GM12891 (cell line): ENCODE measurements around the gene STPG1.

ENCODE experiments used
- PAX5 ChIP-seq: IDR thresholded peaks from 2 replicates; pipeline ENCODE4 v1.6.1; 2011; ENCODE audit warnings: low read length, moderate library complexity, mild to moderate bottlenecking; ENCODE audit not compliant: insufficient read depth, severe bottlenecking
- POLR2A ChIP-seq: IDR thresholded peaks from 2 replicates; pipeline ENCODE4 v1.6.1; 2011; ENCODE audit warnings: low read depth, low read length, control low read depth
- POLR2AphosphoS5 ChIP-seq: IDR thresholded peaks from 2 replicates; pipeline ENCODE4 v1.6.1; 2011; ENCODE audit warnings: low read depth, low read length, control low read depth
- POU2F2 ChIP-seq: IDR thresholded peaks from 2 replicates; pipeline ENCODE4 v1.6.1; 2011; ENCODE audit warnings: low read depth, mild to moderate bottlenecking, control low read depth, low read length, moderate library complexity
- SPI1 ChIP-seq: IDR thresholded peaks from 2 replicates; pipeline ENCODE4 v1.6.1; 2011; ENCODE audit warnings: low read depth, low read length, control low read depth
- TAF1 ChIP-seq: IDR thresholded peaks from 2 replicates; pipeline ENCODE4 v1.6.1; 2011; ENCODE audit warnings: low read depth, low read length, control low read depth

- TF ChIP-seq POLR2AphosphoS5 (no peak), POLR2A (no peak), SPI1 (peak; percentile 91), POU2F2 (no peak), TAF1 (no peak), PAX5 (peak; percentile 57)
These were observed 40.5 kb downstream of the STPG1 start for GRCh38 chr1:24373044-24373443.
